Measurements from ENCODE around the gene SETBP1. TPM values are rescaled to one million over a fixed set of nuclear protein-coding genes. Genes with fewer than 3 reads are reported as not detected.

SETBP1 gene
- total RNA-seq, 1 experiment from 2014 or later = 0.23 TPM

DNA sequence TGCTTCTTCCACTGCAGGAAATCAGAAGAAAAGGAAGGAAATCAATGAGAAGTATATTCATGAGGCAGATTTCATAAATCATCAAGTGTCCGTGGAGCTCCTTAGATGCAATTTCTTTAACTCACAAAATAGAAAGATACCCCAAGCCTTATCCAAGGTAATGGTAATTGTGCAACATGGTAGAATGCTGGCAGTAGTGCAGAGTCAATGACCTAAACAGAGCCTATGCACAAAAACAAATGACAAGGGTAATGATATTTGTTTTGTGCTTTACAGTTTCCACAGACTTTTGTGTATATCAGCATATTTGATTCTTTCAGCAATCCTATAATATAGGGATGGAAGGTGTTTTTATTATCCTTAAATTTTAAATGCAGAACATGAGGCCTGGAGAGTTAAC, 102.7 kb downstream of the SETBP1 start:
- DNase-seq (ENCODE audit: low read depth, low spot score) (no peak), ATAC-seq (no peak)
- no peaks in the 10 kb centered on the region for H3K4me1 ChIP-seq (ENCODE audit: control insufficient read depth, insufficient read depth, low read length)
- in situ Hi-C loops (cut with HindIII; ENCODE audit: low pct_unique_long_range_greater_than_20kb, low sequenced_read_pairs) (no loop called here), intact Hi-C loops (cut with micrococcal nuclease; ENCODE audit: unreplicated experiment) (no loop called here)
- ChIA-PET POLR2A (no interaction called here), CTCF (no interaction called here)
- H3K27me3 ChIP-seq (ENCODE audit: control insufficient read depth, insufficient read depth, low read length) = no peaks in the 10 kb centered on the region
- H3K27ac ChIP-seq (ENCODE audit: low read length) = no peak overlapping the region
- no peak overlapping the region for H3K4me3 ChIP-seq (ENCODE audit: low read depth in 2 of 2, low read length in 2 of 2)
- H3K36me3 ChIP-seq (ENCODE audit: control insufficient read depth, insufficient read depth, low read length) = no peaks in the 10 kb centered on the region
- H3K9me3 ChIP-seq (ENCODE audit: control insufficient read depth, insufficient read depth, low read depth, low read length) = no peaks in the 10 kb centered on the region
- TF ChIP-seq, protein P1, sequence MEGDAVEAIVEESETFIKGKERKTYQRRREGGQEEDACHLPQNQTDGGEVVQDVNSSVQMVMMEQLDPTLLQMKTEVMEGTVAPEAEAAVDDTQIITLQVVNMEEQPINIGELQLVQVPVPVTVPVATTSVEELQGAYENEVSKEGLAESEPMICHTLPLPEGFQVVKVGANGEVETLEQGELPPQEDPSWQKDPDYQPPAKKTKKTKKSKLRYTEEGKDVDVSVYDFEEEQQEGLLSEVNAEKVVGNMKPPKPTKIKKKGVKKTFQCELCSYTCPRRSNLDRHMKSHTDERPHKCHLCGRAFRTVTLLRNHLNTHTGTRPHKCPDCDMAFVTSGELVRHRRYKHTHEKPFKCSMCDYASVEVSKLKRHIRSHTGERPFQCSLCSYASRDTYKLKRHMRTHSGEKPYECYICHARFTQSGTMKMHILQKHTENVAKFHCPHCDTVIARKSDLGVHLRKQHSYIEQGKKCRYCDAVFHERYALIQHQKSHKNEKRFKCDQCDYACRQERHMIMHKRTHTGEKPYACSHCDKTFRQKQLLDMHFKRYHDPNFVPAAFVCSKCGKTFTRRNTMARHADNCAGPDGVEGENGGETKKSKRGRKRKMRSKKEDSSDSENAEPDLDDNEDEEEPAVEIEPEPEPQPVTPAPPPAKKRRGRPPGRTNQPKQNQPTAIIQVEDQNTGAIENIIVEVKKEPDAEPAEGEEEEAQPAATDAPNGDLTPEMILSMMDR (IDR thresholded peaks at IDR 0.05) = no peak
- TF ChIP-seq TCF7L2 (IDR thresholded peaks at IDR 0.05; ENCODE audit: low read depth, low read length) (no peak), SIN3A (IDR thresholded peaks at IDR 0.05; ENCODE audit: borderline replicate concordance, insufficient read depth, low read depth, low read length) (no peak), POLR2AphosphoS5 (IDR thresholded peaks at IDR 0.05; ENCODE audit: low read depth, low read length) (no peak)
- TF ChIP-seq, protein P2, sequence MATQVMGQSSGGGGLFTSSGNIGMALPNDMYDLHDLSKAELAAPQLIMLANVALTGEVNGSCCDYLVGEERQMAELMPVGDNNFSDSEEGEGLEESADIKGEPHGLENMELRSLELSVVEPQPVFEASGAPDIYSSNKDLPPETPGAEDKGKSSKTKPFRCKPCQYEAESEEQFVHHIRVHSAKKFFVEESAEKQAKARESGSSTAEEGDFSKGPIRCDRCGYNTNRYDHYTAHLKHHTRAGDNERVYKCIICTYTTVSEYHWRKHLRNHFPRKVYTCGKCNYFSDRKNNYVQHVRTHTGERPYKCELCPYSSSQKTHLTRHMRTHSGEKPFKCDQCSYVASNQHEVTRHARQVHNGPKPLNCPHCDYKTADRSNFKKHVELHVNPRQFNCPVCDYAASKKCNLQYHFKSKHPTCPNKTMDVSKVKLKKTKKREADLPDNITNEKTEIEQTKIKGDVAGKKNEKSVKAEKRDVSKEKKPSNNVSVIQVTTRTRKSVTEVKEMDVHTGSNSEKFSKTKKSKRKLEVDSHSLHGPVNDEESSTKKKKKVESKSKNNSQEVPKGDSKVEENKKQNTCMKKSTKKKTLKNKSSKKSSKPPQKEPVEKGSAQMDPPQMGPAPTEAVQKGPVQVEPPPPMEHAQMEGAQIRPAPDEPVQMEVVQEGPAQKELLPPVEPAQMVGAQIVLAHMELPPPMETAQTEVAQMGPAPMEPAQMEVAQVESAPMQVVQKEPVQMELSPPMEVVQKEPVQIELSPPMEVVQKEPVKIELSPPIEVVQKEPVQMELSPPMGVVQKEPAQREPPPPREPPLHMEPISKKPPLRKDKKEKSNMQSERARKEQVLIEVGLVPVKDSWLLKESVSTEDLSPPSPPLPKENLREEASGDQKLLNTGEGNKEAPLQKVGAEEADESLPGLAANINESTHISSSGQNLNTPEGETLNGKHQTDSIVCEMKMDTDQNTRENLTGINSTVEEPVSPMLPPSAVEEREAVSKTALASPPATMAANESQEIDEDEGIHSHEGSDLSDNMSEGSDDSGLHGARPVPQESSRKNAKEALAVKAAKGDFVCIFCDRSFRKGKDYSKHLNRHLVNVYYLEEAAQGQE (IDR thresholded peaks at IDR 0.05; ENCODE audit: insufficient read depth in 1 of 2, low read depth in 2 of 2, low read length in 1 of 2) = no peak
- no TSS peak for BruUV-seq (replicated peaks)

DNA sequence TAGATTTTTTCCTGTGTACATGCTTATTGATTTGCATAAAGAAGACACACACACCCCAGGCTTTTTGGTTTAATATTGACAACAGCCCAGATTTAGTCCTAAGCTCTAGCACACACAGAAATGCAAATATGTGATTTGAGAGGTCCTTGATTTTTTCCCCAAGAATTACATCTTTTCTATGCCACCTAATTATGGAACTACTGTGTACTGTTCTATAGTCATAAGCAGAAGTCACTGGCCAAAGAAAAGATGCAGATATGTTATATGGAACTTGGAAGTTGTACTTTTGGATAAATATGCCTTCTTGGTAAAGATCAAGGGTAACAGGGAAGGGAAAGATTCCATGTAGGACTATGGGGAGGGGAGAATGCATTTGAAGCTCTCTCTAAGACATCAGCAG, 105.6 kb downstream of the SETBP1 start:
- TF ChIP-seq, protein P1 (IDR thresholded peaks at IDR 0.05) = no peak
- no peak for TF ChIP-seq SIN3A (IDR thresholded peaks at IDR 0.05; ENCODE audit: borderline replicate concordance, insufficient read depth, low read depth, low read length)
- TF ChIP-seq, protein P2 (IDR thresholded peaks at IDR 0.05; ENCODE audit: insufficient read depth in 1 of 2, low read depth in 2 of 2, low read length in 1 of 2) = no peak
- no peak for TF ChIP-seq POLR2AphosphoS5 (IDR thresholded peaks at IDR 0.05; ENCODE audit: low read depth, low read length)
- intact Hi-C loops (cut with micrococcal nuclease; ENCODE audit: unreplicated experiment) = no loop called here
- no TSS peak for BruUV-seq (replicated peaks)
- Histone ChIP-seq H3K4me1 (ENCODE audit: control insufficient read depth, insufficient read depth, low read length) (no peaks in the 10 kb centered on the region), H3K36me3 (ENCODE audit: control insufficient read depth, insufficient read depth, low read length) (no peaks in the 10 kb centered on the region), H3K4me3 (ENCODE audit: low read depth in 2 of 2, low read length in 2 of 2) (no peak overlapping the region), H3K27me3 (ENCODE audit: control insufficient read depth, insufficient read depth, low read length) (no peaks in the 10 kb centered on the region), H3K9me3 (ENCODE audit: control insufficient read depth, insufficient read depth, low read depth, low read length) (no peaks in the 10 kb centered on the region), H3K27ac (ENCODE audit: low read length) (no peak overlapping the region)
- DNase-seq (ENCODE audit: low read depth, low spot score) = no peak
- ATAC-seq = no peak
- ChIA-PET POLR2A (no interaction called here), CTCF (no interaction called here)
- in situ Hi-C loops (cut with HindIII; ENCODE audit: low pct_unique_long_range_greater_than_20kb, low sequenced_read_pairs) = no loop called here
